PFSK-1 (cell line): ENCODE data around the gene SLC25A17.

ENCODE experiments used
- FOXP2 ChIP-seq: optimal IDR thresholded peaks from 2 replicates; pipeline ENCODE3; 2011; ENCODE audit warnings: borderline replicate concordance, control low read depth, inconsistent platforms; ENCODE audit not compliant: insufficient read depth; ENCODE audit errors: extremely low read length, extremely low read depth
- POLR2AphosphoS5 ChIP-seq: IDR thresholded peaks from 2 replicates; pipeline ENCODE4 v1.6.1; 2012; ENCODE audit warnings: low read depth, mild to moderate bottlenecking, control low read depth, low read length, moderate library complexity
- SIN3A ChIP-seq: IDR thresholded peaks from 2 replicates; pipeline ENCODE4 v1.6.1; 2012; ENCODE audit warnings: mild to moderate bottlenecking, low read length, moderate library complexity, borderline replicate concordance; ENCODE audit not compliant: insufficient read depth
- TAF1 ChIP-seq: IDR thresholded peaks from 2 replicates; pipeline ENCODE4 v1.6.1; 2012; ENCODE audit warnings: low read length, control low read depth, borderline replicate concordance; ENCODE audit not compliant: insufficient read depth
- TF ChIP-seq, protein P1 (sequence below), 2 experiments: IDR thresholded peaks; 2 replicates each; pipeline versions ENCODE4 v1.6.1 to v1.8.0; 2011 to 2012; ENCODE audit warnings: low read depth in 2 of 2, low read length in 2 of 2, control low read depth in 1 of 2, inconsistent platforms in 1 of 2, mild to moderate bottlenecking in 1 of 2, moderate library complexity in 1 of 2; ENCODE audit not compliant: insufficient read depth in 1 of 2

The SLC25A17 gene

DNA sequence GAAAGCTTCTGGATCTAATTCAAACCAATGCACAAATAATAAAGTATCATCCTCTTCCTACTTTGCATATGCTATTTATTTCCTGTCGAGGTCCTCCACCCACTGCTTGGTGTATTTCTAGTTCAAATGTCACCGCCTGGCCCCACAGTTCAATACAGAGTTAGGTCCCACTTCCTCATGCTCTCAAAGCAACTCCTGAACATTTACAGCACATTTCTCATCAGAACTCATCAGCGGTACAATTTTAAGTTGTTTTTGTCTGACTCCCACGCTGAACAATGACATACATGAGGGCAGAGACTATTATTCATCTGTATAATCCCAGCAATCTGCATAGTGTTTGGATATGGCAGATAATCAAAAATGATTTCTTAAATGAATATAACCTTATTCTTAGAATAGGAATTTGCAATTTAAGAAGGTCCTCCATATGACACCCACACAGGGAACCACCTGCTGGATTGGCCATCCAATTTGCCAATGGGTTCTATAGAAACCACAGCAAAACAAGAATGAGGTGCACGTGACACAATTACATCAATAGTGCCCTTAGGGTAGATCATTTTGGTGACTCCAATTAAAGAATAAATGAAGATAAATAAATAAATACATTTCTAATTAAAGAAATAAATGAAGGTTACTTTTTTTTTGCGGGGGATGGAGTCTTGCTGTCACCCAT is 54.2 kb downstream of the SLC25A17 start:
- no peak for TF ChIP-seq SIN3A
- no peak for TF ChIP-seq POLR2AphosphoS5

- TF ChIP-seq SIN3A (no peak), TAF1 (no peak), POLR2AphosphoS5 (no peak), FOXP2 (no peak)
- TF ChIP-seq, protein P1, sequence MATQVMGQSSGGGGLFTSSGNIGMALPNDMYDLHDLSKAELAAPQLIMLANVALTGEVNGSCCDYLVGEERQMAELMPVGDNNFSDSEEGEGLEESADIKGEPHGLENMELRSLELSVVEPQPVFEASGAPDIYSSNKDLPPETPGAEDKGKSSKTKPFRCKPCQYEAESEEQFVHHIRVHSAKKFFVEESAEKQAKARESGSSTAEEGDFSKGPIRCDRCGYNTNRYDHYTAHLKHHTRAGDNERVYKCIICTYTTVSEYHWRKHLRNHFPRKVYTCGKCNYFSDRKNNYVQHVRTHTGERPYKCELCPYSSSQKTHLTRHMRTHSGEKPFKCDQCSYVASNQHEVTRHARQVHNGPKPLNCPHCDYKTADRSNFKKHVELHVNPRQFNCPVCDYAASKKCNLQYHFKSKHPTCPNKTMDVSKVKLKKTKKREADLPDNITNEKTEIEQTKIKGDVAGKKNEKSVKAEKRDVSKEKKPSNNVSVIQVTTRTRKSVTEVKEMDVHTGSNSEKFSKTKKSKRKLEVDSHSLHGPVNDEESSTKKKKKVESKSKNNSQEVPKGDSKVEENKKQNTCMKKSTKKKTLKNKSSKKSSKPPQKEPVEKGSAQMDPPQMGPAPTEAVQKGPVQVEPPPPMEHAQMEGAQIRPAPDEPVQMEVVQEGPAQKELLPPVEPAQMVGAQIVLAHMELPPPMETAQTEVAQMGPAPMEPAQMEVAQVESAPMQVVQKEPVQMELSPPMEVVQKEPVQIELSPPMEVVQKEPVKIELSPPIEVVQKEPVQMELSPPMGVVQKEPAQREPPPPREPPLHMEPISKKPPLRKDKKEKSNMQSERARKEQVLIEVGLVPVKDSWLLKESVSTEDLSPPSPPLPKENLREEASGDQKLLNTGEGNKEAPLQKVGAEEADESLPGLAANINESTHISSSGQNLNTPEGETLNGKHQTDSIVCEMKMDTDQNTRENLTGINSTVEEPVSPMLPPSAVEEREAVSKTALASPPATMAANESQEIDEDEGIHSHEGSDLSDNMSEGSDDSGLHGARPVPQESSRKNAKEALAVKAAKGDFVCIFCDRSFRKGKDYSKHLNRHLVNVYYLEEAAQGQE (IDR thresholded peaks at IDR 0.05; ENCODE audit: insufficient read depth in 1 of 2, low read depth in 2 of 2, low read length in 2 of 2): no peak
Observed at GRCh38 chr22:40759294-40759840, 59.8 kb downstream of the SLC25A17 start.

DNA sequence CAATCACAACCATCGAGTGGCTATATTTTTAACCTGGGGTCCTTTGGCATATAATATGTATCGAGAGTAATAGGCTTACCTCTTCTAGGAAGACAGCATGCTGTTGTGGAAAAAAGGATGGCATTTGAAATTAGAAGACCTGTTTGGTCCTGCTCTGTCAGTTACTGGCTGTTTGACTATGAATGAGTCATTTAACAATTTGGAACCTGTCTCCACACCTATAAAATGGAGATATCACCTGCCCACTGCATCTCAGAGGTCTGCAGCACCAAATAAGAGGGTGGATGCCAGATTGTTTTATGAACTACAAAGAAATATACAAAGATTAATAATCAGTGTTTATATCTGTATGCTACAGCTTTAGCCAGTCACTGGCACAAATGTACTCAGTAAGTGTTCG is 60.8 kb downstream of the SLC25A17 start:
- TF ChIP-seq, protein P1 (IDR thresholded peaks at IDR 0.05; ENCODE audit: insufficient read depth in 1 of 2, low read depth in 2 of 2, low read length in 2 of 2): no peak
- TF ChIP-seq TAF1: no peak
- no peak for TF ChIP-seq FOXP2
- TF ChIP-seq POLR2AphosphoS5: no peak
- TF ChIP-seq SIN3A: no peak

GRCh38 chr22:40757071-40757470 is 62.1 kb downstream of the SLC25A17 start:
- TF ChIP-seq POLR2AphosphoS5: no peak
- TF ChIP-seq TAF1: no peak
- no peak for TF ChIP-seq SIN3A
- TF ChIP-seq FOXP2: no peak

DNA sequence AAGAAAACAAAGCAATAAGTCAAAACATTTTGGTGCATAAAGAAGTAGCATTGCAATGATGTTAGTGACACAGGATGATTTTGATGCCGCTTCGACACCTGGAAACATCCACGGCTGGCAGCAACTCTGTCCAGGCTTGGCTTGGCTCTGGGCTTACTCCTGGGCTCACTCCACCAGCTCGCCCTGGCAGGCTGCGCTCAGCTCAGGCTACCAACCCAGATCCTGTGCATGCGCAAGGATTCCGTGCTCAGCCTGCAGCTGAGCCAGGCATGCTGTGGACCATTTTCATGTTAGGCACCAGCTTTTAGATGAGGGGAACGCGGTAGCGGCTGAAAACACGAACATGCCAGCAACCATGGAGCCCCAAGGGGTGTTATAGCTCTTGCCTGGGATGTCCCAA is 66.0 kb downstream of the SLC25A17 start:
- TF ChIP-seq, protein P1 (IDR thresholded peaks at IDR 0.05; ENCODE audit: insufficient read depth in 1 of 2, low read depth in 2 of 2, low read length in 2 of 2): no peak
- TF ChIP-seq FOXP2 (no peak), TAF1 (no peak), POLR2AphosphoS5 (no peak), SIN3A (no peak)

DNA sequence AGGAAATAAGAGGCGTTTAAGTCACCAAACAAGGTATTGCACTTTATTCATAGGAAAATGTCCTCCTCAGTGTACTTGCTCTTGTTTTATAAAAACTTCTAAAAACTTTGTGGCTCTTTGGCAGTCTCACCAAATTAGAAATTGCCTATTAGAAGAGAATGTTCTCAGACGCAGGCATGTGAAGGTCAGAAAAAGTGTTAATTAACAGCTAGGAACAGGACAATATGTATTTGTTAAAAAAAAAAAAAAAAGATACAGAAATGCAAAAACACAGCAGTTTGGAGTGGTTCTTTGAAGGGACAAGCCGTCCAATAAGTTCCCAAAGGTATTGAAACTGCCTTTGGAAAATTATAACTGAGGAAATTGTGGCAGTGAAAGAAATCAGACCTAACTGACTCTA is 67.9 kb downstream of the SLC25A17 start:
- TF ChIP-seq POLR2AphosphoS5 (no peak), SIN3A (no peak), TAF1 (no peak), FOXP2 (no peak)
- TF ChIP-seq, protein P1 (IDR thresholded peaks at IDR 0.05; ENCODE audit: insufficient read depth in 1 of 2, low read depth in 2 of 2, low read length in 2 of 2): no peak
